HG03039 (cell line): ENCODE data around the gene CLNS1A.
A peak's percentile ranks its signal among the peaks of the same experiment; 100 is the strongest.
"Not testable (repeated sequence)": the region's sequence is repeated elsewhere in the genome, so short reads cannot be mapped to it uniquely, and the experiment has no call there.

Experiments
- ATAC-seq: cut with Tn5 transposase; IDR thresholded peaks from one replicate; pipeline ENCODE4 v1.9.1; 2021; ENCODE audit warnings: mild to moderate bottlenecking, moderate library complexity; ENCODE audit not compliant: unreplicated experiment

Gene CLNS1A

DNA sequence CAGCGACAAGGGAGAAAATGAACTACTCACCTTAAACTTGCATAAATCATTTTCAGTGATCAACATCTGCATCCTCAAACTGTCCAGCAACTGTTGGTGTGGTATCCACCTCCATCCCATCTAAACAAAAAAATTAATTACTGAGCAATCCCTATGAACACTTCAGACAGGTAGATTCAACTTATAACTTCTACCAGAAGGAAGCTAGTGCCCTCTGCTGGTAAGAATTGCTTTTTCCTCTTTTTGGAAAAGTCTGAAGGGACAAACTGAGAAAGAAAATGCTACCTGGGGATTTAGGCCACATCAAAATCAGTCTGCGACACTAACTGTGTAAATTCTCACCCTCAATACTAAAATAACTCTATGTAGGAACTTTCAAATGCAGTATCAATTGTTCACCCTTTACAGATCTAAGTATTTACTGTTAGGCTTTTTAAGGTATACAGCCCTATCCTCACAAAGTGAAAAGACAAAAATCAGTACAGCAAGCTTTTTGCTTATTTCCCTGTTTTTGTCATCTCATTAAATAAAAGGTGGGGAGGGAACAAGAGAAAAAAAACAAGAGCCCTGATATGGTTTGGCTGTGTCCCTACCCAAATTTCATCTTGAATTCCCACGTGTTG lies 17.9 kb downstream of the CLNS1A start:
- ATAC-seq, result no peak

DNA sequence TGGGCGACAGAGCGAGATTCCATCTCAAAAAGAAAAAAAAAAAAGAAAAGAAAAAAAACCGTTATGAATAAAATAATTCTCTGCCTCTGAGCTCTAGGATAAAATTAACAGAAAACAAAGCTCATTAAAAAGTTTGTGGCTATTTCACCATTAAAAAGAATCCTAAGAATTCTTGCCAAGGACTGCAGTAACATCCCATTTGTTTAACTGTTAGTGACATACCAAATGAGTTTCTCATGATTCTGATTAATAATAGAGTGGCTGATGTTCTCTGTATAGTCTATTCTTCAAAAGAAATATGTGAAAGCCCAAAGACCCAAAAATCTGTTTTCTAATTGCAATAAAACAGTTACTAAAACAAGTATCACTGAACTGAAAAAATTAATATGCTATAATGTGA lies 19.7 kb downstream of the CLNS1A start:
- ATAC-seq, result no peak

DNA sequence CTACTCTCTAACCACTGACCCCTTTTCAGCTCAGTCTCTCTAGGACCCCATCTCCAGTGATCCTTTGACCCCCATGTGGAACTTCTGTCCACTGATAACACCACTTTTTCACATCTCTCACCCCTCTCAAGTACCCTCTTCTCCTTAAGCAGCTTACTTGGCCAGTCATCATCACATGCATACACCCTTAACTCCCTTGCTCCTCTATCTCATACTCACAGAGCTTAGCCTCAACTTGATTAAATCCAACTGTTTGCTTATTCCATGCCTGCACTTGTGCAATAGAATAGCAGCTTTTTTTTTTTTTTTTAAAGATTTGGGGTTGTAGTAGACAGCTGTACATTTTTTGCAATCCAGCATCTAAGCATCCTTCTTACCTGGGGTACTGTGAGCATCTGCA lies 25.7 kb downstream of the CLNS1A start:
- no peak for ATAC-seq

DNA sequence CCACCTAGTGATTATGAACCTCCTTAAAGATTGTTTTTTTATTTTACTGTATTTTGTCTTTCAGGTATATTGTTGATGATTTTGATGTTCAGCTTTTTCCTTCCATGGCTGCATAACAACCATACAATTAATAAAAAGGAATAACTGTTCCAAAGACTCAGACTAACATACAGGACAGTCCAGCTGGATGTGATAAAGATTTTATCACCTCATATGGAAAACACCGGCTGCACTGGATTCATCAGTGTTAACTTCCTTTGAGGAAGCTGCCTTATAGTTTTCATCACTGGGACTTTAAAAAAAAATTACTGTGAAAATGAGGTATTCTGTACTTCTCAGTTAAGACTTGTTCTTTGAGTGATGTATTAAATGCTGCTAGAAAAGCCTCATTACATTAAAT lies 28.4 kb downstream of the CLNS1A start:
- ATAC-seq, result no peak

DNA sequence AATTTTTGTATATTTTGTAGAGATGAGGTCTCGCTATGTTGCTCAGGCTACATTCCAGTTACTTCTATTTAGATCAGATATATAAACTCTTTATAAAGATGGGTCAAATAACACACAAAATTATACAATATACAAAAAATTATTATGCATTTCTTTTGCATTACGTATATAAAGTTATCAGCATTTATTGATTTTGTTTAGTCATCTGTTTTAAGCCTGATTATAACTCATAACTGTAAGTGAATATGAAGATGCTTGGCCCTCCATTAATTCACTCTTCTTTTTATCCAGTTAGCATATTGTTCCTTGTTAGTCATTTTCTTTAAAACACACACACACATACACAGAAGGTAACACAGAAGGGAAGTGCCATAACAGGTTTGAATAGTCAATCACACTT lies 33.3 kb downstream of the CLNS1A start:
- ATAC-seq, result no peak

DNA sequence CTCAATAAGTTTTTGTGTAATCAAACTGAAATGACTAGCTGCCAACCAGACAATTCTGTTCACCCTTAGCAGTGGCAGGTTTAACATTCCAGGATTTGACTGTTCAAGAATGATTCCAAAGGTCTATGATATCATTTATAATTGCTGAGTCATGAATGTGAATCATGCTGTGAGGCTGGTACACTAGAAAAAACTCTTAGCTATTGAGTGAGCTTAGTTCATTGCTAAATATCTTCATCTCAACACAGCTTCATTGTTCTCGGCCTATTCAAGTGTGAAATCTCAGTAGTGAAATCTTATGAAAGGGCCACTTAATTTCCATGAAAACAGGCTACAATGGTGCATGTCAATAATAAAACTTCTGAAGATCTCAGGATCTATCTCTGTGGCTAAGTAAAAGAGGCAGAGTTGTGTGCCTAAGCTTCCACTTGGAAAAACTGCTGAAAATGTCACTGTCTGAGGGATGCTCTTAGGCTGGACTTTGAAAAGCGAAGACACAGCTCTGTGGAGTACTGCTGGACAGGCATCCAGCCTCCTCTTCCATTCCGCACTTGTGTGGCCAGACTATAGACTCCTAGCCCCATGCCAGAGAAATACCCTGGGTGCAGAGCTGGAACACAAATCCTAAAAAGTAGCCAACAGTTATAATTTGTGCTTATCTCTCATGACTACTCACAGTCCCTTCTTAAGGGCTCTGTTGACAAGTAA lies 35.1 kb downstream of the CLNS1A start:
- no peak for ATAC-seq

DNA sequence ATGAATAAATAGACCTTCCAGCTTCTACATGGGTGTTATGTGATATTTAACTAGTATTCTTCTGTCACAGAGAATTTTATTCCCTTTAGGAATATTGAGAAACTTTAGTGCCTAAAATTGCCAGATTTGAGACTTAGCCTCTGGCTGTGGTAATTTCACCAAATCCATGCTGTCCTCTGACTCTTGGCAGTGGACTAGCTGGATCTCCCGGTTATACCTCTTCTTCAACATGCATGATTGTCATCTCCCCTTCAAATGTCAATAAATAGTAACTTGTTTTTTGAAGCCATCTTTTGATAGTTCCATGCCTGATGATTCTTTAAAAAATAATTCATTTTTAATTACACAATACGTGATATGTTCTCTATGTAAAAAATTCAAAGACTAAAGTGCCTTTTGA lies 39.4 kb downstream of the CLNS1A start:
- ATAC-seq, result no peak

DNA sequence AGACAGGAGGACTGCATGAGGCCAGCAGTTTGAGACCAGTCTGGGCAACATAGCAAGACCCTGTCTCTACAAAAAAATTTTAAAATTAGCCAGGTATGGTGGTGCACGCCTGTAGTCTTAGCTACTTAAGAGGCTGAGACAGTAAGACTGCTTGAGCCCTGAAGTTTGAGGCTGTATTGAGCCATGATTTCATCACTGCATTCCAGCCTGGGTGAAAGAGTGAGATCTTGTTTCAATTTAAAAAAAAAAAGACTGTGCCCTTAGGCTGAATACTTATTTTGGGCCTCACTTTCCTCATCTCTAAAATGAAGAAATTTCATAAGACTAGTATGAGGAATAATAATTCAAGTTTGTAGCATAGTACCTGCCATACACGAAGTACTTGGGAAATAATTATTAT lies 41.0 kb downstream of the CLNS1A start:
- ATAC-seq, result no peak

DNA sequence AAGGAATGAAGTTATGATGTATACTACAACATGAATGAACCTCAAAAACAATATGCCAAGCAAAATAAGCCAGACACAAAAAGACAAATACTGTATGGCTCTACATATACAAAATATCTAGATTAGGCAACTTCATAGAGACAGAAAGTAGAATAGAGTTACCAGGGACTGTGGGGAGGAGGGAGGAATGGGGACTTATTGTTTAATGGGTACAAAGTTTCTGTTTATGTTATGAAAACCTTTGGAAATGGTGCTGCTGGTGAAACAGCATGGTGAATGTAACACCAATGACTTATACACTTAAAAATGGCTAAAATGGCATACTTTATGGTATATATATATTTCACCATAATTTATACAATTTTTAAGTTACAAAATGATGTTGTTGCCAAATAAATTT lies 43.7 kb downstream of the CLNS1A start:
- ATAC-seq, result no peak

DNA sequence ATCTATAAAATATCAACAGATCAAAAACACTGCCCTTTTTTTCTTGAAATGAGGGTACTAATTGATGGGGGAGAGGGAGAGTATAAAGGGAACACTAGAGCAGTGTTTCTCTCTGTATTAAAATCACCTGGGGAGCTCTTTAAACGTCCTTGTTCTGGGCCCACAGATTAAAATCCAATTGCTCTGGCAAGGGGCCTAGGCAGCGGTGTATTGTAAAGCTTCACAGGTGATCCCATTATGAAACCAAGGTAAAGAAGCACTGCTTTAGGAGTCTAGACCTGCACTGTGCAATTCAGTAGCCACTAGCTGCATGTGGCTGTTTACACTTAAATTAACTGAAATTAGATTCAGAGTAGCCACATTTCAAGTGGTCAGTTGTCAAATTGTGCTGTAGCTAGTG lies 44.9 kb downstream of the CLNS1A start:
- no peak for ATAC-seq

DNA sequence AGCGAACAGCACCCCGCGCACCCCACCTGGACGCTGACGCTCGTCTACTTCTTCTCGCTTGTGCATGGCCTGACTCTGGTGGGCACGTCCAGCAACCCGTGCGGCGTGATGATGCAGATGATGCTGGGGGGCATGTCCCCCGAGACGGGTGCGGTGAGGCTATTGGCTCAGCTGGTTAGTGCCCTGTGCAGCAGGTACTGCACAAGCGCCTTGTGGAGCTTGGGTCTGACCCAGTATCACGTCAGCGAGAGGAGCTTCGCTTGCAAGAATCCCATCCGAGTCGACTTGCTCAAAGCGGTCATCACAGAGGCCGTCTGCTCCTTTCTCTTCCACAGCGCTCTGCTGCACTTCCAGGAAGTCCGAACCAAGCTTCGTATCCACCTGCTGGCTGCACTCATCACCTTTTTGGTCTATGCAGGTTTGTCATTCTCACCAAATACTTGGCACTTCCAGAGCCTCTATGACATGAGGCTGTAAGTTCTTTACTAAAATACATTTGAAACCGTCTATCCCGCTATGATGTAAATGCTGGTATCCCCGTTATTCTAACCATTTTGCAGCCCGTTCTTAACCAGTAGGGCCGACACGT lies 47.3 kb downstream of the CLNS1A start:
- ATAC-seq, result peak; percentile 17

DNA sequence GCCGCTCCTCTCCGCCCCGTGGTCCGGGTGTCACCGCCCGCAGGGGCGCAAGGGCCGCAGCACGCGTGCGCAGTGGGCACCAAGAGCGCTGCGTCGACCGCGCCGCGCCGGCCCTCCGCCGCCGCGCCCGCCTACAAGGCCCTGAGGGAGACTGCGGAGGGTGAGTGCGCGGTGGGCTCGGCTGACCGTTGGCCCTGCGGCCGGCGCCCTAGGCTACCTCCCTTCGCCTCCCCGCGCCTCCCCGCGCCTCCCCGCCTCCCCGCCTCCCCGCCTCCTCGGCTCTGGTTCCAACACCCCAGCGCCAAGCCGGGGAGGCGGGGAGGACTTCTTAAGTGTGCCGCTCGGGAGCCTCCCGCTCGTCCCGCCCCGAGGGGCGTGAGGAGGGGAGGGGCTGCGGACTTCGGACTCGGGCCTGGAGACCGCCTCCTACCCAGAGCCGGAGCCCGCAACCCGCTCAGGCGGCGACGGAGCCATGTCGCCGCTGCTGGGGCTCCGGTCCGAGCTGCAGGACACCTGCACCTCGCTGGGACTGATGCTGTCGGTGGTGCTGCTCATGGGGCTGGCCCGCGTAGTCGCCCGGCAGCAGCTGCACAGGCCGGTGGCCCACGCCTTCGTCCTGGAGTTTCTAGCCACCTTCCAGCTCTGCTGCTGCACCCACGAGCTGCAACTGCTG lies 47.9 kb downstream of the CLNS1A start, which contains the start of gene AQP11:
Gene AQP11, plus strand, starts transcription at position 433 of the 673 bp plus-strand sequence. Its CDS starts 40 bp downstream, at position 473.
- peak; percentile 79 for ATAC-seq

DNA sequence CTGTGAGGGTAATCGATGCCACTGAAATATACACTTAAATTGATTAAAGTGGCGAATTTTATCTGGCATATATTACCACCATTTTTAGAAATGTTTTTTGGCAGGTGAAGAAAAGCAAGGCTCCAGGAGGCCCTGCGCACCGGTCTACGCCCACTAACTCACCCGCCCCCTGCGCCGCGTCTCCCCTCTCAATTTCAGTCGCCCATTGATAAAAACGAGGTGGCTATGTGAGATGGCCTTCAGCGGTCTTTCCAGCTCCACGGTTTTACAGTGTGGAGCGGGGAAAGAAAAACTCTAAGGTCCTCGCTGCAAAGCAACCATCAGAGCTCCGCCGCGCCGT lies 48.4 kb downstream of the CLNS1A start:
- ATAC-seq, result peak; percentile 14

DNA sequence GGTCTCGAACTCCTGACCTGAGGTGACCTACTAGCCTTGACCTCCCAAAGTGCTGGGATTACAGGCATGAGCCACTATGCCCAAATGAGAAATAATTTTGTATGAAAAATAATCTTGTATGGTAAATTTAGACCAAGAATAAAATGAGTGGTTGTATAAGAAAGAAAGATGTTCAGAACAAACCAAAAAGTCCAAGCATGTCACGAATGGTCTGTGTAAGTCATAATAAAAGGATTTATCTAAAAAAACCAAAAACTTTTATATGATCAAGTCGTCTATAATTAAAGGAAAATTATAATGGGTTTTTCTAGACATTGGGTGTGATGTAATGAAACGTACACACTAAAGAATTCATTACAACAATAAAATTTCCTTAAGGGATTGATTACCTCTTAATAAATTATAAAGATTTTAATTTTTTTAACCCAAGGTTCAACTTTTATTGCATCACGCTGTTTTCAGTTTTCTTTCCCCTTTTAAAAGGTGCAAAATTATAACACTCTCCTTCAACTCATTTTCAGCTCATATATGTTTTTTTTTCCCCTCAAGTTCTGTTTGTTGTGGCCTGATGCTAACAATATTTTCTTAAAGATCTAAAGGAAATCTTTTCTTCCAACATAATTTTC lies 56.8 kb downstream of the CLNS1A start:
- no peak for ATAC-seq

DNA sequence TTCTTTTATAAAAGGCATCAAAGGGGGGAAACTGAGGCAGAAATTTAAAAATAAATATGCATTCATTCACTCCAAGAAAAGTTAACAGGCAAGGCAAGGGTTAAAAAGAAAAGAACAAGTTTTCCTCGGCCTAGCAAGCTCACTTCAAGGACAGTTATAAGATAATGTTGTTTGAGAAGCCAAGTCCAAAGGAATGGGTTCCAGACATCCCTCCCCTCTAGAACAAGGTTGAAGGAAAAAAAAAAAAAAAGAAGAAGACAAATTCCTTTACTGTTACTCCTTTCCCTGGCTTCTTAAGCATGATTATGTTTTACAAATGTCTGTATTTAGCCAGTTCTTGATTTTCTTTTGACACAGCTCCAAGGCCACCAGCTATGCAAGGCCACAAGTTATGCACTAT lies 62.2 kb downstream of the CLNS1A start:
- ATAC-seq, result not testable (repeated sequence)

DNA sequence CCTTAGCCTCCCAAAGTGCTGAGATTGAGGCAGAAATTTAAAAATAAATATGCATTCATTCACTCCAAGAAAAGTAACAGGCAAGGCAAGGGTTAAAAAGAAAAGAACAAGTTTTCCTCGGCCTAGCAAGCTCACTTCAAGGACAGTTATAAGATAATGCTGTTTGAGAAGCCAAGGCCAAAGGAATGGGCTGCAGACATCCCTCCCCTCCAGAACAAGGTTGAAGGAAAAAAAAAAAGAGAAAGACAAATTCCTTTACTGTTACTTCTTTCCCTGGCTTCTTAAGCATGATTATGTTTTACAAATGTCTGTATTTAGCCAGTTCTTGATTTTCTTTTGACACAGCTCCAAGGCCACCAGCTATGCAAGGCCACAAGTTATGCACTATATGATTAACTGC lies 66.7 kb downstream of the CLNS1A start:
- not testable (repeated sequence) for ATAC-seq

DNA sequence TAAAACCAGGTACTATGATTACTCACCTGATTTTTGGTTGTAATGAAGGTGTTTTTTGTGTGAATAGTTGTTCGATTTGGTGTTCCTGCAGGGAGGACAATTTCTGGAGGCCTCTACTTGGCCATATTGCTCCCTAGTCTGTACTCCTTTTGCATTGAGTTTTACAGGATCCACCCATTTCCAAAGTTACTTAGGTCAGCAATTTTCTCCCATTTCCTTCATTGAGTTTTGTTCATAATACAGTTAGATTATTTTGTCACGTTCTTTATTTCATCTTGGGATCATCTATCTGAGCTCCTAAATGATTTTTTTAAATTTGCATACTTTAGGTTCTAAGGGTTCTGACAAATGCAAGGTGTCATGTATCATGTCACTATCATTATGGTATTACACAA lies 67.9 kb downstream of the CLNS1A start:
- no peak for ATAC-seq

DNA sequence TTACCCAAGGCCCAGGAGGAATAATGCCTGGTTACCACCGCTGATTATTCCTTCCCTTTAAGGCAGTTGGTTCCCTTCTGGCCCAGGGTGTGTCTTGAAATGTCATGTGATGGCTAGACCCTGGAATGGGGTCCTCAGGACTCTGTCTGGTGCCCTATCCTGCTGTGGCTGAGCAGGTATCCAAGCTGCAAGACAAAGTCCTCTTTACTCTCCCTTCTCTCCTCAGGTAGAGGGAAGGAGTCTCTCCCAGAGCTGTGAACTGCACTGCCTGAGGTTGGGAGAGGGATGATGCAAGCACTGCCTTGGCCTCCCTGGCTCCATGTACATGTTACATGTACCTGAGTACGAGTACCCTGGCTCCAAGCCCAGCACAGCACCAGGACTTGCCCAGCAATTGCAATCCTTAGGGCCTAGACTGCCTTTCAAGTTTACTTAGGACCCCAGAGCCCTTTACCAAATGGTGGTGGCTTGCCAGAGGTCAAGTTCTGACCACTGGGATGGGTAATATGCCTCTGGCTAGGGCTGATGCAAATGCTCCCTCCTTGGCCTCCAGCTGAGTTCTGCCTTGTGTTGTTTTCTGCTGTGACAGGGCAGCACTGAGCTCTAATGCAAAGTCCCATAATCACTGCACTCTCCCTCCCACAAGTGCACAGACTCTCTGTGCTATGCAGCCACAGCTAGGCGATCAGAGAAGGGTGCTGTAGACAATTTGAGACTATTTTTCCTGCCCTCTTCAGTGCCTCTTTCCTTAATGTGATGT lies 68.5 kb downstream of the CLNS1A start:
- ATAC-seq, result no peak

DNA sequence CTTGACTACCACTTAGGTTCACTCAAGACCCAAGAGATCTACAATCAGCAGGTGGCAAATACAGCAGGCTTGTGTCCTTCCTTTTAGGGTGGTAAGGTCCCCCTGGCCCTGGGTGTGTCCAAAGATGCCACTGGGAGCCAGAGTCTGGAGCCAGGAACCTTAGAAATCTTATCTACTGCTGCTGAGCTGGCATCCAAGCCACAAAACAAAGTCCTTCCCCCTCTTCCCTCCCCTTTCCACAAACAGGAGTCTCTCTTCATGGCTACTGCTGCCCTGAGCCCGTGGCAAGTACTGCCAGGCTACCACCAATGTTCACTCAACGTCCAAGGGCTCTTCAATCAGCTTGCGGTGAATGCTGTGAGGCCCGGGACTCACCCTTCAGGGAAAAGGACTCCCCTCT lies 69.3 kb downstream of the CLNS1A start:
- no peak for ATAC-seq
